ENCODE measurements around the gene CAP2.
A peak's percentile ranks its signal among the peaks of the same experiment; 100 is the strongest.
"Not testable (repeated sequence)": the region's sequence is repeated elsewhere in the genome, so short reads cannot be mapped to it uniquely, and the experiment has no call there.

Gene CAP2

GRCh38 chr6:17586623-17587022, 193.2 kb downstream of the CAP2 start:
- not testable (repeated sequence) for DNase-seq

GRCh38 chr6:17588011-17588410, 194.6 kb downstream of the CAP2 start:
- no peak for DNase-seq

- no peak for DNase-seq
Observed at GRCh38 chr6:17589406-17590096, 196.2 kb downstream of the CAP2 start.

GRCh38 chr6:17591287-17591686, 197.9 kb downstream of the CAP2 start:
- DNase-seq, result peak; percentile 93

- no peak for DNase-seq
Observed at GRCh38 chr6:17593246-17593645, 199.9 kb downstream of the CAP2 start.

- DNase-seq, result no peak
Observed at GRCh38 chr6:17596085-17596484, 202.7 kb downstream of the CAP2 start.

- DNase-seq, result peak; percentile 91
Observed at GRCh38 chr6:17599877-17600526, 206.6 kb downstream of the CAP2 start, which contains the start of gene FAM8A1. FAM8A1 (plus strand) TSS chr6:17600302; CDS start chr6:17600410, 108 bp downstream.

GRCh38 chr6:17600527-17601385, 207.4 kb downstream of the CAP2 start:
- DNase-seq, result peak; percentile 51

- DNase-seq, result no peak
Observed at GRCh38 chr6:17601386-17601703, 207.9 kb downstream of the CAP2 start.

- no peak for DNase-seq
Observed at GRCh38 chr6:17602888-17603287, 209.5 kb downstream of the CAP2 start.

- no peak for DNase-seq
Observed at GRCh38 chr6:17606606-17607005, 213.2 kb downstream of the CAP2 start.

Measured in inflammatory macrophage treated with lipopolysaccharide for 4 hours (primary cell).